ENCODE results near the gene SEC61A2. TPM values are rescaled to one million over a fixed set of nuclear protein-coding genes. Genes with fewer than 3 reads are reported as not detected.

Gene SEC61A2
- polyA plus RNA-seq, 1 of the 3 experiments (the other 2 are of a cell fraction) = 11.9 TPM

- Histone ChIP-seq H3K4me3 (ENCODE audit: low read depth in 2 of 2, low read length in 1 of 2) (no peak overlapping the region), H3K27me3 (ENCODE audit: insufficient read depth) (no peaks in the 10 kb centered on the region), H2AFZ (ENCODE audit: low read depth) (no peak overlapping the region), H3K9ac (no peak overlapping the region), H3K27ac (ENCODE audit: low read depth in 2 of 2, low read length in 1 of 2) (no peak overlapping the region), H3K4me1 (ENCODE audit: control insufficient read depth in 1 of 2, insufficient read depth in 2 of 2, low read depth in 1 of 2, low read length in 1 of 2) (no peaks in the 10 kb centered on the region), H3K9me3 (no peaks in the 10 kb centered on the region), H3F3A (replicated peaks; ENCODE audit: insufficient read depth) (no peaks in the 10 kb centered on the region), H3K79me2 (ENCODE audit: insufficient read depth) (no peaks in the 10 kb centered on the region), H3K36me3 (replicated peaks in 1 of 2; ENCODE audit: control insufficient read depth in 1 of 2, insufficient read depth in 2 of 2, low read length in 1 of 2) (peaks cover 17 to 40% of the 10 kb centered on the region in 2 experiments), H4K20me1 (ENCODE audit: insufficient read depth) (no peaks in the 10 kb centered on the region), H3K9me2 (no peaks in the 10 kb centered on the region), H3K4me2 (no peak overlapping the region)
- WGBS (ENCODE audit: low lambda C conversion rate) = 98% methylated on average over 4 of the region's 4 CpGs
- no peak for TF ChIP-seq MXI1 (IDR thresholded peaks at IDR 0.05; ENCODE audit: low read depth, low read length)
- TF ChIP-seq, protein P1, sequence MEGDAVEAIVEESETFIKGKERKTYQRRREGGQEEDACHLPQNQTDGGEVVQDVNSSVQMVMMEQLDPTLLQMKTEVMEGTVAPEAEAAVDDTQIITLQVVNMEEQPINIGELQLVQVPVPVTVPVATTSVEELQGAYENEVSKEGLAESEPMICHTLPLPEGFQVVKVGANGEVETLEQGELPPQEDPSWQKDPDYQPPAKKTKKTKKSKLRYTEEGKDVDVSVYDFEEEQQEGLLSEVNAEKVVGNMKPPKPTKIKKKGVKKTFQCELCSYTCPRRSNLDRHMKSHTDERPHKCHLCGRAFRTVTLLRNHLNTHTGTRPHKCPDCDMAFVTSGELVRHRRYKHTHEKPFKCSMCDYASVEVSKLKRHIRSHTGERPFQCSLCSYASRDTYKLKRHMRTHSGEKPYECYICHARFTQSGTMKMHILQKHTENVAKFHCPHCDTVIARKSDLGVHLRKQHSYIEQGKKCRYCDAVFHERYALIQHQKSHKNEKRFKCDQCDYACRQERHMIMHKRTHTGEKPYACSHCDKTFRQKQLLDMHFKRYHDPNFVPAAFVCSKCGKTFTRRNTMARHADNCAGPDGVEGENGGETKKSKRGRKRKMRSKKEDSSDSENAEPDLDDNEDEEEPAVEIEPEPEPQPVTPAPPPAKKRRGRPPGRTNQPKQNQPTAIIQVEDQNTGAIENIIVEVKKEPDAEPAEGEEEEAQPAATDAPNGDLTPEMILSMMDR (IDR thresholded peaks at IDR 0.05) = no peak
- TF ChIP-seq CHD2 (IDR thresholded peaks at IDR 0.05; ENCODE audit: low read length, partially characterized antibody) = no peak
- no peak for TF ChIP-seq FOXM1 (IDR thresholded peaks at IDR 0.05; ENCODE audit: low read depth)
- TF ChIP-seq TCF12 (IDR thresholded peaks at IDR 0.05) = no peak
- no peak for TF ChIP-seq POLR2AphosphoS5 (IDR thresholded peaks at IDR 0.05; ENCODE audit: low read depth, low read length)
- TF ChIP-seq, protein P2, sequence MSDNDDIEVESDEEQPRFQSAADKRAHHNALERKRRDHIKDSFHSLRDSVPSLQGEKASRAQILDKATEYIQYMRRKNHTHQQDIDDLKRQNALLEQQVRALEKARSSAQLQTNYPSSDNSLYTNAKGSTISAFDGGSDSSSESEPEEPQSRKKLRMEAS (IDR thresholded peaks at IDR 0.05; ENCODE audit: low read depth) = no peak
- TF ChIP-seq YY1 (IDR thresholded peaks at IDR 0.05; ENCODE audit: low read depth) = no peak
- no peak for TF ChIP-seq PBX3 (IDR thresholded peaks at IDR 0.05)
- TF ChIP-seq IRF3 (IDR thresholded peaks at IDR 0.05; ENCODE audit: low read depth, low read length) = no peak
- no peak for TF ChIP-seq TAF1 (IDR thresholded peaks at IDR 0.05; ENCODE audit: borderline replicate concordance, low read depth, low read length)
- TF ChIP-seq MEF2A (IDR thresholded peaks at IDR 0.05; ENCODE audit: borderline replicate concordance, low read depth) = no peak
- no peak for TF ChIP-seq SIN3A (IDR thresholded peaks at IDR 0.05; ENCODE audit: borderline replicate concordance, low read depth, low read length)
- no peak for TF ChIP-seq RAD21 (IDR thresholded peaks at IDR 0.05; ENCODE audit: low read length)
- no peak for TF ChIP-seq GATA2 (CRISPR knock-in tag; IDR thresholded peaks at IDR 0.05)
- TF ChIP-seq FOXJ3 (CRISPR knock-in tag; IDR thresholded peaks at IDR 0.05) = no peak
- TF ChIP-seq, protein P3, sequence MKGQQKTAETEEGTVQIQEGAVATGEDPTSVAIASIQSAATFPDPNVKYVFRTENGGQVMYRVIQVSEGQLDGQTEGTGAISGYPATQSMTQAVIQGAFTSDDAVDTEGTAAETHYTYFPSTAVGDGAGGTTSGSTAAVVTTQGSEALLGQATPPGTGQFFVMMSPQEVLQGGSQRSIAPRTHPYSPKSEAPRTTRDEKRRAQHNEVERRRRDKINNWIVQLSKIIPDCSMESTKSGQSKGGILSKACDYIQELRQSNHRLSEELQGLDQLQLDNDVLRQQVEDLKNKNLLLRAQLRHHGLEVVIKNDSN (IDR thresholded peaks at IDR 0.05; ENCODE audit: borderline replicate concordance, low read depth) = no peak
- TF ChIP-seq RFX5 (IDR thresholded peaks at IDR 0.05; ENCODE audit: low read length) = no peak
- no peak for DNase-seq
- POLR2A ChIA-PET = no interaction called here
- CTCF ChIA-PET = no interaction called here
These were observed 25.7 kb upstream of the SEC61A2 start for GRCh38 chr10:12103802-12104201.
